OCI-LY1 (cell line): Measurements from ENCODE around the gene AKR7A2.

Source experiments
- H2AFZ ChIP-seq: fragments of 200-600 bp; sonication (generic), shearing (Covaris generic); 2 replicates; pipeline ENCODE4 v1.6.0; 2014; ENCODE audit warnings: antibody characterized with exemption, mild to moderate bottlenecking, low read length
- H3F3A ChIP-seq: fragments of 200-600 bp; sonication (generic), shearing (Covaris generic); 2 replicates; pipeline ENCODE4 v1.6.0; 2014; ENCODE audit warnings: mild to moderate bottlenecking, antibody characterized with exemption, low read length, moderate library complexity; ENCODE audit not compliant: insufficient read depth
- H3K27ac ChIP-seq: fragments of 200-600 bp; sonication (generic); 2 replicates; pipeline ENCODE4 v1.5.1; 2014; ENCODE audit warnings: low read length, mixed run types, mild to moderate bottlenecking, low read depth; ENCODE audit not compliant: poor library complexity, severe bottlenecking
- H3K27me3 ChIP-seq: fragments of 200-600 bp; sonication (generic); 2 replicates; pipeline ENCODE4 v1.6.0; 2014; ENCODE audit warnings: antibody characterized with exemption, mild to moderate bottlenecking, low read length, moderate library complexity; ENCODE audit not compliant: insufficient read depth
- H3K36me3 ChIP-seq: fragments of 200-600 bp; sonication (generic); 2 replicates; pipeline ENCODE4 v1.6.1; 2014; ENCODE audit warnings: mild to moderate bottlenecking, antibody characterized with exemption, low read length, moderate library complexity, mixed read lengths; ENCODE audit not compliant: insufficient read depth
- H3K4me1 ChIP-seq: fragments of 200-600 bp; sonication (generic); 2 replicates; pipeline ENCODE4 v1.5.1; 2014; ENCODE audit warnings: mild to moderate bottlenecking, low read length, moderate library complexity; ENCODE audit not compliant: insufficient read depth, severe bottlenecking
- H3K4me2 ChIP-seq: fragments of 200-600 bp; sonication (generic), shearing (Covaris generic); 2 replicates; pipeline ENCODE4 v1.6.1; 2014; ENCODE audit warnings: low read length
- H3K4me3 ChIP-seq: fragments of 200-600 bp; sonication (generic); 2 replicates; pipeline ENCODE4 v1.5.1; 2014; ENCODE audit warnings: low read length, low read depth, mild to moderate bottlenecking, mixed read lengths; ENCODE audit not compliant: poor library complexity, severe bottlenecking
- H3K79me2 ChIP-seq: fragments of 200-600 bp; shearing (Covaris generic); 2 replicates; pipeline ENCODE4 v1.6.1; 2016; ENCODE audit warnings: mixed run types, low read length, mixed read lengths; ENCODE audit not compliant: insufficient read depth
- H3K9ac ChIP-seq: fragments of 200-600 bp; sonication (generic), shearing (Covaris generic); 2 replicates; pipeline ENCODE4 v1.6.1; 2014; ENCODE audit warnings: mild to moderate bottlenecking, low read length, mixed read lengths
- H3K9me2 ChIP-seq: fragments of 200-600 bp; sonication (generic), shearing (Covaris generic); 2 replicates; pipeline ENCODE4 v1.6.1; 2014; ENCODE audit warnings: low read depth, mild to moderate bottlenecking, low read length, mixed read lengths
- H3K9me3 ChIP-seq: fragments of 200-600 bp; shearing (Covaris generic); 2 replicates; pipeline ENCODE4 v1.6.1; 2014; ENCODE audit warnings: low read length, mixed read lengths
- H4K20me1 ChIP-seq: fragments of 200-600 bp; sonication (generic), shearing (Covaris generic); 2 replicates; pipeline ENCODE4 v1.6.0; 2016; ENCODE audit warnings: mild to moderate bottlenecking, low read length; ENCODE audit not compliant: insufficient read depth
- EZH2 ChIP-seq: fragments of 200-600 bp; sonication (generic), shearing (Covaris generic); IDR thresholded peaks from 2 replicates; pipeline ENCODE4 v1.8.0; 2017; ENCODE audit warnings: borderline replicate concordance, mixed run types, mild to moderate bottlenecking, antibody characterized with exemption, low read length, moderate library complexity, mixed read lengths
- TF ChIP-seq, protein P1 (sequence below): fragments of 200-600 bp; sonication (generic), shearing (Covaris generic); IDR thresholded peaks from 2 replicates; pipeline ENCODE4 v1.5.1; 2017; ENCODE audit warnings: mild to moderate bottlenecking, antibody characterized with exemption, low read length, moderate library complexity, mixed read lengths

The AKR7A2 gene

DNA sequence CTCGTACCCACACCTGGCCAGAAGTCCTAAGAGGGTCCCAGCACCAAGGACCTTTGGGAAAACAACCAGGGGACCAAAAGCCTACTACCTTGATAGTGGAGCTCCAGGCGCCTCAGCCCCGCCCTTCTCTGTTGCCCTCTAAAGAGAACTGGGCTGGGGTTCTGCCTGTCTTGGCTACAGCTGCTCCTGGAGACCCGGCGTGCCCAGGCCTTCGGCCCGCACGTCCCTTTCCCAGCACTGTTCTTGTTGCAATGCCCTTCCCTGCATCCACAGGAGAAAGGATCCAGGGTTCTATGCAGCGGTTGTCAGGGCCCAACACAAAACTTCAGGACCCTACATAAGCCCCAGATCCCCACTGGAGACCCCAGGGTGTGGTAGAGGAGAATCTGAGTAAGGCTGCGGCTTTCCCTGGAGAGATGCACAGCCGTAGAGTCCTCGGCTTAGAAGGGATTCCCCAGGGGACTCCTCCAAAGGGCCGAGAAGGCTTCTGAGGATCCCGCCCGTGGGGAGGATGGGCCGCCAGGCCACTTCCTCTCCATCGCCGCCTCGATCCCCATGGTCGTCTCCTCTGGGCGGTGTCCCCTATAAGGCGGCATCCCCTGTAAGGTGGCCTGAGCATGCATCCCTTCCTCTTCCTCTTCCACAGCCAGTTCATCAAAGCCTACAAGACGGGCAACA lies 12.2 kb upstream of the AKR7A2 start:
- no peak overlapping the region for H2AFZ ChIP-seq
- TF ChIP-seq, protein P1, sequence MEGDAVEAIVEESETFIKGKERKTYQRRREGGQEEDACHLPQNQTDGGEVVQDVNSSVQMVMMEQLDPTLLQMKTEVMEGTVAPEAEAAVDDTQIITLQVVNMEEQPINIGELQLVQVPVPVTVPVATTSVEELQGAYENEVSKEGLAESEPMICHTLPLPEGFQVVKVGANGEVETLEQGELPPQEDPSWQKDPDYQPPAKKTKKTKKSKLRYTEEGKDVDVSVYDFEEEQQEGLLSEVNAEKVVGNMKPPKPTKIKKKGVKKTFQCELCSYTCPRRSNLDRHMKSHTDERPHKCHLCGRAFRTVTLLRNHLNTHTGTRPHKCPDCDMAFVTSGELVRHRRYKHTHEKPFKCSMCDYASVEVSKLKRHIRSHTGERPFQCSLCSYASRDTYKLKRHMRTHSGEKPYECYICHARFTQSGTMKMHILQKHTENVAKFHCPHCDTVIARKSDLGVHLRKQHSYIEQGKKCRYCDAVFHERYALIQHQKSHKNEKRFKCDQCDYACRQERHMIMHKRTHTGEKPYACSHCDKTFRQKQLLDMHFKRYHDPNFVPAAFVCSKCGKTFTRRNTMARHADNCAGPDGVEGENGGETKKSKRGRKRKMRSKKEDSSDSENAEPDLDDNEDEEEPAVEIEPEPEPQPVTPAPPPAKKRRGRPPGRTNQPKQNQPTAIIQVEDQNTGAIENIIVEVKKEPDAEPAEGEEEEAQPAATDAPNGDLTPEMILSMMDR, result no peak
- no peak for TF ChIP-seq EZH2
- no peaks in the 10 kb centered on the region for H3F3A ChIP-seq
- peaks cover 8% of the 10 kb centered on the region for H3K36me3 ChIP-seq
- H3K27ac ChIP-seq, result no peak overlapping the region
- no peaks in the 10 kb centered on the region for H3K9me3 ChIP-seq
- H3K27me3 ChIP-seq, result no peaks in the 10 kb centered on the region
- H3K9ac ChIP-seq, result no peak overlapping the region
- peaks cover 17% of the 10 kb centered on the region for H3K4me1 ChIP-seq
- H3K9me2 ChIP-seq, result no peaks in the 10 kb centered on the region
- H3K4me3 ChIP-seq, result no peak overlapping the region
- H3K4me2 ChIP-seq, result no peak overlapping the region
- H3K79me2 ChIP-seq, result no peaks in the 10 kb centered on the region
- no peaks in the 10 kb centered on the region for H4K20me1 ChIP-seq

DNA sequence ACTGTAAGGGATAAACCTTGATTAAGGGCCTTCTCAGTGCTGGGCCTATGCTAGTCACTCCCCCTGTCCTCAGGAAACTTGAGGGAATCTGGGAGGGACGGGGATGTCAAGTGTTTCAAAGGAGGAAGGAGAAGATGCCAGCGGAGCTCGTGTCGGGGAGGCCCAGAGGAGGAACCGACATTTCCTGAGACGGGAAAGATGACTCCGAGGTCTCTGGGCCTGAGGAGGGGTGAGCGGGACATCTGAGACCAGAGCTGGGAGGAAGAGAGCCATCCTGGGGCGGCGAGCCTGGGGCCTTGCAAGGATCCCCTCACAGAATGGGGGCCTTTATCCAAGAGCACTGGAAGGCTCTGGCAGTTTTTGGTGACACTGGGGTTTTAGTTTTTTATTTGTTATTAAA lies 10.5 kb upstream of the AKR7A2 start:
- Histone ChIP-seq H3K79me2 (no peaks in the 10 kb centered on the region), H3K27ac (no peak overlapping the region), H3K4me1 (peaks cover 17% of the 10 kb centered on the region), H3K27me3 (no peaks in the 10 kb centered on the region), H3K9ac (no peak overlapping the region), H3K9me3 (no peaks in the 10 kb centered on the region), H2AFZ (no peak overlapping the region), H3K4me2 (no peak overlapping the region), H4K20me1 (no peaks in the 10 kb centered on the region), H3F3A (no peaks in the 10 kb centered on the region), H3K9me2 (no peaks in the 10 kb centered on the region), H3K4me3 (no peak overlapping the region), H3K36me3 (peaks cover 17% of the 10 kb centered on the region)
- TF ChIP-seq, protein P1, result no peak
- TF ChIP-seq EZH2, result no peak

DNA sequence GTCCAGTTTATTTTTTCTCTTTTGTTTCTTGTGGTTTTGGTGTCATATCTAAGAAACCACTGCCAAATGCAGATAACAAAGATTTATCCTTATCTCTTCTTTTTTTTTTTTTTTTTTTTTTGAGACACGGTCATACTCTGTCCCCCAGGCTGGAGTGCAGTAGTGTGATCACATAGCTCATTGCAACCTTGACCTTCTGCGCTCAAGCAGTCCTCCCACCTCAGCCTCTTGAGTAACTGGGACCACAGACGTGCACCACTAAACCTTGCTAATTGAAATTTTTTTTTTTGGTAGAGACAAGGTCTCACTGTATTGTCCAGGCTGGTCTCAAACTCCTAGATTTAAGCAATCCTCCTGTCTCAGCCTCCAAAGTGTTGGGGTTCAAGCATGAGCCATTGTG lies 9.1 kb upstream of the AKR7A2 start:
- H4K20me1 ChIP-seq, result no peaks in the 10 kb centered on the region
- H3K9me3 ChIP-seq, result no peaks in the 10 kb centered on the region
- no peak overlapping the region for H3K9ac ChIP-seq
- no peak overlapping the region for H3K27ac ChIP-seq
- TF ChIP-seq, protein P1, result no peak
- TF ChIP-seq EZH2, result no peak
- H2AFZ ChIP-seq, result no peak overlapping the region
- H3F3A ChIP-seq, result no peaks in the 10 kb centered on the region
- H3K4me1 ChIP-seq, result peaks cover 25% of the 10 kb centered on the region
- H3K4me3 ChIP-seq, result no peak overlapping the region
- H3K36me3 ChIP-seq, result peaks cover 17% of the 10 kb centered on the region
- no peaks in the 10 kb centered on the region for H3K27me3 ChIP-seq
- no peaks in the 10 kb centered on the region for H3K9me2 ChIP-seq
- H3K79me2 ChIP-seq, result no peaks in the 10 kb centered on the region
- no peak overlapping the region for H3K4me2 ChIP-seq
